ENCODE data around the gene LSG1.
A peak's percentile ranks its signal among the peaks of the same experiment; 100 is the strongest.

LSG1 gene

GRCh38 chr3:194661374-194661773 is 10.6 kb downstream of the LSG1 start:
- no peak overlapping the region for H3K4me3 ChIP-seq (replicated peaks; ENCODE audit: low read depth, low read length)
- H3K36me3 ChIP-seq (ENCODE audit: control insufficient read depth, insufficient read depth, low read length), result peaks cover 7% of the 10 kb centered on the region
- DNase-seq (ENCODE audit: extremely low read depth, insufficient read length), result no peak
- no peaks in the 10 kb centered on the region for H3K27me3 ChIP-seq (replicated peaks; ENCODE audit: control insufficient read depth, insufficient read depth, low read length)
- TF ChIP-seq CTCF (IDR thresholded peaks at IDR 0.05; ENCODE audit: insufficient read depth, low read length, poor library complexity, severe bottlenecking), result no peak

DNA sequence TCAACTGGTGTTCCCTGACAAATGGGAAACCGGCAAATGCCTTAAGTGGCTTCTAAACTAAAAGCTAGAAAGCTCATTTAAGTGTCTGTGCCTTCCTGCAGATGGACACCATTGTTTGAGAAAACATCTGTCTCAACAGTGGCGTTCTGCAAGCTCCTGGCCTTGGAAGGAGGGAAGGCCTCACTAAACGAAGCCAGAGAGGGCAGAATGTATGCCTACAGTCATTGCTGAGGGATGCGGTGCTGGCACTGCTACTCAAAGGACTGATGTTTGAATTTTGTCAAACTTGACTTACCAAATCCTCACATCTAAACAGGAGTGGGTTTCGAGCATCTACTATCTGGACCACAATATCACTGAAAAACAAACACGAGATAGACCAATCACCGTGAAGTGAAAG is 12.2 kb downstream of the LSG1 start:
- Histone ChIP-seq H3K36me3 (ENCODE audit: control insufficient read depth, insufficient read depth, low read length) (peaks cover 7% of the 10 kb centered on the region), H3K27me3 (replicated peaks; ENCODE audit: control insufficient read depth, insufficient read depth, low read length) (no peaks in the 10 kb centered on the region), H3K4me3 (replicated peaks; ENCODE audit: low read depth, low read length) (no peak overlapping the region)
- DNase-seq (ENCODE audit: extremely low read depth, insufficient read length), result no peak
- no peak for TF ChIP-seq CTCF (IDR thresholded peaks at IDR 0.05; ENCODE audit: insufficient read depth, low read length, poor library complexity, severe bottlenecking)

- H3K27me3 ChIP-seq (replicated peaks; ENCODE audit: control insufficient read depth, insufficient read depth, low read length), result no peaks in the 10 kb centered on the region
- TF ChIP-seq CTCF (IDR thresholded peaks at IDR 0.05; ENCODE audit: insufficient read depth, low read length, poor library complexity, severe bottlenecking), result no peak
- DNase-seq (ENCODE audit: extremely low read depth, insufficient read length), result no peak
- H3K4me3 ChIP-seq (replicated peaks; ENCODE audit: low read depth, low read length), result no peak overlapping the region
- peaks cover 7% of the 10 kb centered on the region for H3K36me3 ChIP-seq (ENCODE audit: control insufficient read depth, insufficient read depth, low read length)
These were observed 13.3 kb downstream of the LSG1 start for GRCh38 chr3:194658477-194659242.

DNA sequence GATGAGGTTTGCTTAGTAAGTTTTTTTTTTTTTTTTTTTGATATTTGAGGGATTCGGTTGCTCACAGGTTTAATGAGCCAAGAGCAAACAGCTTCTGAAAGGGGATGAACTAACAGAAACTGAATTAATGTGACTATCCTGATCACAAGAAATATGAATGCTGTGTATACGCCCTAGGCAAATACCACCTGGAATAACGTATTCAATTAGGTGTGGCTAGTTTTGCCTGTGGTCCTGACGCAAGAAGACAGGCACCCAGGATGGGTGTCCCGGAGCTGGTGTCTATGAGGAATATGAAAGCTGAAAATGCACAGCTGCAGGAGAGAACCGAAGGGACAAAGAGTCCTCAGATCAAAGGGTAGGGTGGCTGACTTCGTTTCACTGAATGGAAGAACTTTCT is 14.6 kb downstream of the LSG1 start:
- H3K27me3 ChIP-seq (replicated peaks; ENCODE audit: control insufficient read depth, insufficient read depth, low read length), result no peaks in the 10 kb centered on the region
- no peak overlapping the region for H3K4me3 ChIP-seq (replicated peaks; ENCODE audit: low read depth, low read length)
- DNase-seq (ENCODE audit: extremely low read depth, insufficient read length), result no peak
- TF ChIP-seq CTCF (IDR thresholded peaks at IDR 0.05; ENCODE audit: insufficient read depth, low read length, poor library complexity, severe bottlenecking), result no peak
- peaks cover 10% of the 10 kb centered on the region for H3K36me3 ChIP-seq (ENCODE audit: control insufficient read depth, insufficient read depth, low read length)

GRCh38 chr3:194654443-194654842 is 17.5 kb downstream of the LSG1 start:
- peak; percentile 29 for DNase-seq (ENCODE audit: extremely low read depth, insufficient read length)
- Histone ChIP-seq H3K36me3 (ENCODE audit: control insufficient read depth, insufficient read depth, low read length) (peaks cover 19% of the 10 kb centered on the region), H3K4me3 (replicated peaks; ENCODE audit: low read depth, low read length) (no peak overlapping the region), H3K27me3 (replicated peaks; ENCODE audit: control insufficient read depth, insufficient read depth, low read length) (no peaks in the 10 kb centered on the region)
- TF ChIP-seq CTCF (IDR thresholded peaks at IDR 0.05; ENCODE audit: insufficient read depth, low read length, poor library complexity, severe bottlenecking), result no peak

- peaks cover 21% of the 10 kb centered on the region for H3K36me3 ChIP-seq (ENCODE audit: control insufficient read depth, insufficient read depth, low read length)
- no peak for TF ChIP-seq CTCF (IDR thresholded peaks at IDR 0.05; ENCODE audit: insufficient read depth, low read length, poor library complexity, severe bottlenecking)
- no peaks in the 10 kb centered on the region for H3K27me3 ChIP-seq (replicated peaks; ENCODE audit: control insufficient read depth, insufficient read depth, low read length)
- DNase-seq (ENCODE audit: extremely low read depth, insufficient read length), result no peak
- H3K4me3 ChIP-seq (replicated peaks; ENCODE audit: low read depth, low read length), result no peak overlapping the region
These were observed 24.2 kb downstream of the LSG1 start for GRCh38 chr3:194647747-194648146.
